A549 (cell line): ENCODE data around the gene ATP9A.

ENCODE experiments used
- RCOR1 ChIP-seq: fragments of 150-350 bp; IDR thresholded peaks from 2 replicates; pipeline ENCODE4 v1.6.1; 2014; ENCODE audit warnings: antibody characterized with exemption, low read length, low read depth
- TF ChIP-seq, protein P1 (sequence below): fragments of 250-450 bp; sonication (Bioruptor Pico); IDR thresholded peaks from 2 replicates; pipeline ENCODE4 v1.5.0; 2021; ENCODE audit warnings: mild to moderate bottlenecking, moderate library complexity, borderline replicate concordance
- TF ChIP-seq, protein P2 (sequence below): fragments of >200 bp; sonication (Bioruptor Twin); formaldehyde crosslinking; IDR thresholded peaks from 3 replicates; pipeline ENCODE4 v1.5.1; 2016
- TF ChIP-seq, protein P3 (sequence below): fragments of 200-600 bp; sonication (generic); IDR thresholded peaks from 2 replicates; pipeline ENCODE4 v1.6.1; 2016; ENCODE audit warnings: antibody characterized with exemption, mild to moderate bottlenecking, moderate library complexity
- TF ChIP-seq, protein P4 (sequence below): IDR thresholded peaks from 2 replicates; pipeline ENCODE4 v1.6.1; 2012

DNA sequence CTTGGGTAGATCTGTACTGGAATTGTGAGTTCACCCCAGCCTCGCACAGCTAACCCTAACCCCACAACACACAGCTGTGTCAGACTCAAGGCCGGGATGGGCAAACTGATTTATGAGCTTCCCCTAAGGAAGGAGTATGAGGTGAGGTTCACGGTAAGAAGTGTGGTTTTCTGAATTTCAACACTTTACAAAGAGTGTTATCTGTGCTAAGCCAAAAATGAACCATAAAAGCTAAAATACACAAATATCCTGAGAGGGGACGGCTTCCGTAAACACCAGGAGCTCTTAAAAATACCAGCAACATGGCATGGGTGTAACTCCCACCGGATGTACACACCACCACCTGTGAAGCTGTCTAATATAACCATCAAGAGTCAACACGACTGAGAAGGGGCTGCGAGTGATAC, 101.2 kb downstream of the ATP9A start:
- TF ChIP-seq, protein P1, sequence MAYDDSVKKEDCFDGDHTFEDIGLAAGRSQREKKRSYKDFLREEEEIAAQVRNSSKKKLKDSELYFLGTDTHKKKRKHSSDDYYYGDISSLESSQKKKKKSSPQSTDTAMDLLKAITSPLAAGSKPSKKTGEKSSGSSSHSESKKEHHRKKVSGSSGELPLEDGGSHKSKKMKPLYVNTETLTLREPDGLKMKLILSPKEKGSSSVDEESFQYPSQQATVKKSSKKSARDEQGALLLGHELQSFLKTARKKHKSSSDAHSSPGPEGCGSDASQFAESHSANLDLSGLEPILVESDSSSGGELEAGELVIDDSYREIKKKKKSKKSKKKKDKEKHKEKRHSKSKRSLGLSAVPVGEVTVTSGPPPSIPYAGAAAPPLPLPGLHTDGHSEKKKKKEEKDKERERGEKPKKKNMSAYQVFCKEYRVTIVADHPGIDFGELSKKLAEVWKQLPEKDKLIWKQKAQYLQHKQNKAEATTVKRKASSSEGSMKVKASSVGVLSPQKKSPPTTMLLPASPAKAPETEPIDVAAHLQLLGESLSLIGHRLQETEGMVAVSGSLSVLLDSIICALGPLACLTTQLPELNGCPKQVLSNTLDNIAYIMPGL (CRISPR knock-in tag) = no peak
- TF ChIP-seq RCOR1 = no peak
- TF ChIP-seq, protein P2, sequence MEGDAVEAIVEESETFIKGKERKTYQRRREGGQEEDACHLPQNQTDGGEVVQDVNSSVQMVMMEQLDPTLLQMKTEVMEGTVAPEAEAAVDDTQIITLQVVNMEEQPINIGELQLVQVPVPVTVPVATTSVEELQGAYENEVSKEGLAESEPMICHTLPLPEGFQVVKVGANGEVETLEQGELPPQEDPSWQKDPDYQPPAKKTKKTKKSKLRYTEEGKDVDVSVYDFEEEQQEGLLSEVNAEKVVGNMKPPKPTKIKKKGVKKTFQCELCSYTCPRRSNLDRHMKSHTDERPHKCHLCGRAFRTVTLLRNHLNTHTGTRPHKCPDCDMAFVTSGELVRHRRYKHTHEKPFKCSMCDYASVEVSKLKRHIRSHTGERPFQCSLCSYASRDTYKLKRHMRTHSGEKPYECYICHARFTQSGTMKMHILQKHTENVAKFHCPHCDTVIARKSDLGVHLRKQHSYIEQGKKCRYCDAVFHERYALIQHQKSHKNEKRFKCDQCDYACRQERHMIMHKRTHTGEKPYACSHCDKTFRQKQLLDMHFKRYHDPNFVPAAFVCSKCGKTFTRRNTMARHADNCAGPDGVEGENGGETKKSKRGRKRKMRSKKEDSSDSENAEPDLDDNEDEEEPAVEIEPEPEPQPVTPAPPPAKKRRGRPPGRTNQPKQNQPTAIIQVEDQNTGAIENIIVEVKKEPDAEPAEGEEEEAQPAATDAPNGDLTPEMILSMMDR = no peak
- TF ChIP-seq, protein P3, sequence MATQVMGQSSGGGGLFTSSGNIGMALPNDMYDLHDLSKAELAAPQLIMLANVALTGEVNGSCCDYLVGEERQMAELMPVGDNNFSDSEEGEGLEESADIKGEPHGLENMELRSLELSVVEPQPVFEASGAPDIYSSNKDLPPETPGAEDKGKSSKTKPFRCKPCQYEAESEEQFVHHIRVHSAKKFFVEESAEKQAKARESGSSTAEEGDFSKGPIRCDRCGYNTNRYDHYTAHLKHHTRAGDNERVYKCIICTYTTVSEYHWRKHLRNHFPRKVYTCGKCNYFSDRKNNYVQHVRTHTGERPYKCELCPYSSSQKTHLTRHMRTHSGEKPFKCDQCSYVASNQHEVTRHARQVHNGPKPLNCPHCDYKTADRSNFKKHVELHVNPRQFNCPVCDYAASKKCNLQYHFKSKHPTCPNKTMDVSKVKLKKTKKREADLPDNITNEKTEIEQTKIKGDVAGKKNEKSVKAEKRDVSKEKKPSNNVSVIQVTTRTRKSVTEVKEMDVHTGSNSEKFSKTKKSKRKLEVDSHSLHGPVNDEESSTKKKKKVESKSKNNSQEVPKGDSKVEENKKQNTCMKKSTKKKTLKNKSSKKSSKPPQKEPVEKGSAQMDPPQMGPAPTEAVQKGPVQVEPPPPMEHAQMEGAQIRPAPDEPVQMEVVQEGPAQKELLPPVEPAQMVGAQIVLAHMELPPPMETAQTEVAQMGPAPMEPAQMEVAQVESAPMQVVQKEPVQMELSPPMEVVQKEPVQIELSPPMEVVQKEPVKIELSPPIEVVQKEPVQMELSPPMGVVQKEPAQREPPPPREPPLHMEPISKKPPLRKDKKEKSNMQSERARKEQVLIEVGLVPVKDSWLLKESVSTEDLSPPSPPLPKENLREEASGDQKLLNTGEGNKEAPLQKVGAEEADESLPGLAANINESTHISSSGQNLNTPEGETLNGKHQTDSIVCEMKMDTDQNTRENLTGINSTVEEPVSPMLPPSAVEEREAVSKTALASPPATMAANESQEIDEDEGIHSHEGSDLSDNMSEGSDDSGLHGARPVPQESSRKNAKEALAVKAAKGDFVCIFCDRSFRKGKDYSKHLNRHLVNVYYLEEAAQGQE = no peak
- TF ChIP-seq, protein P4, sequence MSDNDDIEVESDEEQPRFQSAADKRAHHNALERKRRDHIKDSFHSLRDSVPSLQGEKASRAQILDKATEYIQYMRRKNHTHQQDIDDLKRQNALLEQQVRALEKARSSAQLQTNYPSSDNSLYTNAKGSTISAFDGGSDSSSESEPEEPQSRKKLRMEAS = no peak
